Fibroblast of pulmonary artery (primary cell): ENCODE measurements around the gene DAAM2.

Experiments
- DNase-seq: peaks from one replicate; pipeline ENCODE4 v3.0.0-alpha.2; 2010; ENCODE audit warnings: low read depth
- H3K4me3 ChIP-seq: replicated peaks from 2 replicates; pipeline ENCODE4 v1.5.1; 2011; ENCODE audit warnings: low read depth, mild to moderate bottlenecking, control low read depth, low read length, moderate library complexity
- CTCF ChIP-seq: IDR thresholded peaks from 2 replicates; pipeline ENCODE4 v1.5.1; 2011; ENCODE audit warnings: mild to moderate bottlenecking, control low read depth, low read length, inconsistent platforms; ENCODE audit errors: missing control alignments

The DAAM2 gene

GRCh38 chr6:39756582-39756981, 35.6 kb upstream of the DAAM2 start:
- no peak for DNase-seq
- TF ChIP-seq CTCF, result no peak
- no peak overlapping the region for H3K4me3 ChIP-seq

- H3K4me3 ChIP-seq, result no peak overlapping the region
- TF ChIP-seq CTCF, result no peak
- no peak for DNase-seq
Measured at GRCh38 chr6:39758905-39759605, 33.1 kb upstream of the DAAM2 start.

GRCh38 chr6:39760226-39760952, 31.8 kb upstream of the DAAM2 start:
- TF ChIP-seq CTCF, result no peak
- no peak overlapping the region for H3K4me3 ChIP-seq
- peak; percentile 3 for DNase-seq

- H3K4me3 ChIP-seq, result no peak overlapping the region
- DNase-seq, result no peak
- no peak for TF ChIP-seq CTCF
Measured at GRCh38 chr6:39765508-39766065, 26.6 kb upstream of the DAAM2 start.

- no peak for TF ChIP-seq CTCF
Measured at GRCh38 chr6:39769012-39769411, 23.2 kb upstream of the DAAM2 start.

GRCh38 chr6:39770446-39770845, 21.7 kb upstream of the DAAM2 start:
- no peak for DNase-seq
- TF ChIP-seq CTCF, result no peak
- H3K4me3 ChIP-seq, result no peak overlapping the region

More at GRCh38 chr6:39769012-39769411, 23.2 kb upstream of the DAAM2 start:
- no peak for DNase-seq
- no peak overlapping the region for H3K4me3 ChIP-seq
